Gastroesophageal sphincter (tissue), 4 donors: Measurements from ENCODE around the gene GRM8. TPM values are rescaled to one million over a fixed set of nuclear protein-coding genes. Genes with fewer than 3 reads are reported as not detected.

Experiments
- ATAC-seq: fragments of 150-250 bp; one replicate; pipeline ENCODE4 v1.9.1; 2016; ENCODE audit warnings: mild to moderate bottlenecking, moderate library complexity
- H3K27ac ChIP-seq, 4 donors: fragments of 200-600 bp; sonication (generic) in 3 of 4; 1 replicate in 3 of 4; 2 replicates in 1 of 4; pipeline ENCODE4 v1.5.1; 2016 to 2019
- H3K27me3 ChIP-seq: fragments of 200-600 bp; sonication (generic); one replicate; pipeline ENCODE4 v1.5.1; 2019
- H3K36me3 ChIP-seq, 2 donors: fragments of 200-600 bp; sonication (generic); one replicate each; pipeline ENCODE4 v1.5.1; 2019; ENCODE audit warnings: control low read depth in 1 of 2
- H3K4me1 ChIP-seq, 3 donors: fragments of 200-600 bp; sonication (generic); 1 replicate in 2 of 3; 2 replicates in 1 of 3; pipeline ENCODE4 v1.5.1; 2016 to 2019; ENCODE audit warnings: control low read depth in 2 of 3
- H3K4me3 ChIP-seq, 2 donors: fragments of 200-600 bp; sonication (generic); one replicate each; pipeline ENCODE4 v1.5.1; 2019; ENCODE audit warnings: mild to moderate bottlenecking in 1 of 2, moderate library complexity in 1 of 2
- H3K9me3 ChIP-seq, 3 donors: fragments of 200-600 bp; sonication (generic); one replicate each; pipeline ENCODE4 v1.5.1; 2017 to 2019; ENCODE audit warnings: control low read depth in 2 of 3
- CTCF ChIP-seq, 4 experiments: fragments of 200-600 bp in 2 of 4; fragments of 450-650 bp in 2 of 4; sonication (generic) in 1 of 4; IDR thresholded peaks; one replicate each; pipeline ENCODE4 v1.5.1; 2017 to 2019; ENCODE audit warnings: antibody characterized with exemption in 4 of 4, mild to moderate bottlenecking in 2 of 4, moderate library complexity in 2 of 4
- EP300 ChIP-seq: sonication (generic); formaldehyde crosslinking; IDR thresholded peaks from one replicate; pipeline ENCODE4 v1.6.1; 2017; ENCODE audit warnings: antibody characterized with exemption, mild to moderate bottlenecking
- POLR2A ChIP-seq, 2 donors: fragments of 450-650 bp; IDR thresholded peaks; one replicate each; pipeline ENCODE4 v1.6.1; 2017; ENCODE audit warnings: antibody characterized with exemption in 2 of 2, mild to moderate bottlenecking in 2 of 2, moderate library complexity in 1 of 2
- POLR2AphosphoS5 ChIP-seq: sonication (generic); formaldehyde crosslinking; IDR thresholded peaks from one replicate; pipeline ENCODE4 v1.6.1; 2017; ENCODE audit warnings: antibody characterized with exemption
- WGBS, 2 donors: methylation state at CpG; one replicate each; pipeline ENCODE4 v1.1.5; 2018; ENCODE audit warnings: low coverage in 1 of 2; 5-methylcytosine and 5-hydroxymethylcytosine counted together
- total RNA-seq, 4 donors: library from RNA; depleted of rRNA; stranded (reverse); fragments of >200 nt; gene quantifications; one replicate each; pipeline ENCODE4 v1.1.0, GENCODE V29; 2016

Gene GRM8
- total RNA-seq, 4 donors from 2014 or later: 0.07 to 3.4 (median 0.93) TPM; not detected in 1

GRCh38 chr7:127154101-127154500 is 98.6 kb downstream of the GRM8 start:
- no peak for TF ChIP-seq CTCF (IDR thresholded peaks at IDR 0.05)
- no peak for TF ChIP-seq POLR2A (IDR thresholded peaks at IDR 0.05)
- TF ChIP-seq POLR2AphosphoS5: no peak
- no peak for TF ChIP-seq EP300
- no peaks in the 10 kb centered on the region for H3K4me1 ChIP-seq
- no peak for ATAC-seq
- H3K4me3 ChIP-seq: no peak overlapping the region
- WGBS, 2 donors: 50 to 66% methylated on average over 2 to 3 of the region's 3 CpGs
- H3K36me3 ChIP-seq: no peaks in the 10 kb centered on the region
- no peak overlapping the region for H3K27ac ChIP-seq
- H3K27me3 ChIP-seq: peaks cover 8% of the 10 kb centered on the region
- no peaks in the 10 kb centered on the region for H3K9me3 ChIP-seq

GRCh38 chr7:127153315-127153714 is 99.4 kb downstream of the GRM8 start:
- no peak overlapping the region for H3K4me3 ChIP-seq
- H3K9me3 ChIP-seq: no peaks in the 10 kb centered on the region
- no peaks in the 10 kb centered on the region for H3K36me3 ChIP-seq
- no peaks in the 10 kb centered on the region for H3K4me1 ChIP-seq
- no peak for TF ChIP-seq EP300
- no peak for TF ChIP-seq CTCF (IDR thresholded peaks at IDR 0.05)
- TF ChIP-seq POLR2AphosphoS5: no peak
- TF ChIP-seq POLR2A (IDR thresholded peaks at IDR 0.05): no peak
- WGBS, 2 donors: 80% methylated on average over 3 of the region's 3 CpGs
- H3K27me3 ChIP-seq: peaks cover 8% of the 10 kb centered on the region
- H3K27ac ChIP-seq: no peak overlapping the region
- no peak for ATAC-seq

- ATAC-seq: no peak
- no peaks in the 10 kb centered on the region for H3K36me3 ChIP-seq
- H3K4me1 ChIP-seq: no peaks in the 10 kb centered on the region
These were observed 100.3 kb downstream of the GRM8 start for GRCh38 chr7:127152423-127152822.

GRCh38 chr7:127151379-127151778 is 101.4 kb downstream of the GRM8 start:
- no peak overlapping the region for H3K4me3 ChIP-seq
- H3K27me3 ChIP-seq: peaks cover 8% of the 10 kb centered on the region
- WGBS, 2 donors: 81% methylated on average over 7 to 8 of the region's 8 CpGs
- no peaks in the 10 kb centered on the region for H3K4me1 ChIP-seq
- H3K9me3 ChIP-seq: no peaks in the 10 kb centered on the region
- no peak for ATAC-seq
- H3K36me3 ChIP-seq: no peaks in the 10 kb centered on the region
- H3K27ac ChIP-seq: no peak overlapping the region
- no peak for TF ChIP-seq EP300
- no peak for TF ChIP-seq CTCF (IDR thresholded peaks at IDR 0.05)
- no peak for TF ChIP-seq POLR2AphosphoS5
- no peak for TF ChIP-seq POLR2A (IDR thresholded peaks at IDR 0.05)

More at GRCh38 chr7:127152423-127152822, 100.3 kb downstream of the GRM8 start:
- Histone ChIP-seq H3K27ac (no peak overlapping the region), H3K9me3 (no peaks in the 10 kb centered on the region), H3K27me3 (peaks cover 8% of the 10 kb centered on the region), H3K4me3 (no peak overlapping the region)
- TF ChIP-seq POLR2A (IDR thresholded peaks at IDR 0.05) (no peak), CTCF (IDR thresholded peaks at IDR 0.05) (no peak), POLR2AphosphoS5 (no peak), EP300 (no peak)

- H3K4me1 ChIP-seq: no peaks in the 10 kb centered on the region
- 48 to 76% methylated on average over 2 of the region's 2 CpGs for WGBS, 2 donors
- TF ChIP-seq POLR2AphosphoS5: no peak
- TF ChIP-seq CTCF (IDR thresholded peaks at IDR 0.05): no peak
- TF ChIP-seq POLR2A (IDR thresholded peaks at IDR 0.05): no peak
- no peak for TF ChIP-seq EP300
- H3K36me3 ChIP-seq: no peaks in the 10 kb centered on the region
- H3K27ac ChIP-seq: no peak overlapping the region
- ATAC-seq: no peak
- peaks cover 8% of the 10 kb centered on the region for H3K27me3 ChIP-seq
- H3K4me3 ChIP-seq: no peak overlapping the region
- H3K9me3 ChIP-seq: no peaks in the 10 kb centered on the region
These were observed 102.2 kb downstream of the GRM8 start for GRCh38 chr7:127150543-127150942.
